ENCODE results near the gene WDR48. TPM values are rescaled to one million over a fixed set of nuclear protein-coding genes. Genes with fewer than 3 reads are reported as not detected.

Gene WDR48
- total RNA-seq, 2 experiments from 2014 or later, result 33.2 to 34.7 TPM

DNA sequence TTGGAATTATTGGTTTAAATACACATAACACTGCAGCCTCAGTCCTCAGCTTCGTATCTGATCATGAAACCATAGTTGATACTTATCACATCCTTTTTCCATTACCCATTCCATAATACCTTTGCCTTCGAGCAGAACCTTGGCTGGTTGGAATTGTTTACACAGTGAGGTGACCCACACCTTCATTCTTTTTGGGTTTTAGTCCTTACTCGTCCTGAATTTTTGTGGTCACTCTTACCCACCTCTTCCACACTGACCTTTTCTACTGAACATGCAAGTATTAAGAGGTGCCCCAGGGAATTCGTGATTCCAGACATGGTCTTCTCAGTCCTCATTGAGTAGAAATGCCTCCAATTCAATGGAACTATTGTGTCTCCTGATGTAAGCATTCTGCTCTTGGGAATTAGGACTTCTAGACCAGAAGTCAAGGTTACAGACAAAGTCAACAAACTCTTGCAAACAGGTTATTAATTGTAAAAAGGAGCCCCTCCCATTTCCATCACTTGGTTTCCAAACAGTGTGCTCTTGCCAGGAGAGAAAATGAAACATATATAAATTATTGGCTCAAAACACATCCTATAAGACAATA, 37.8 kb upstream of the WDR48 start:
- Mint-ChIP-seq H3K27me3 (peaks cover 7% of the 10 kb centered on the region), H3K4me3 (no peak overlapping the region), H3K9me3 (no peaks in the 10 kb centered on the region), H3K4me1 (ENCODE audit: low read depth) (peaks cover 3% of the 10 kb centered on the region), H3K27ac (no peak overlapping the region), H3K36me3 (ENCODE audit: low read depth) (no peaks in the 10 kb centered on the region)
- DNase-seq, result no peak
- intact Hi-C loops (cut with micrococcal nuclease), result no loop called here
- POLR2A ChIA-PET, result interaction anchor here (0.6 to 0.7 kb wide), 2 partner anchors 27 to 150 kb away, joined by 3 read pairs; no protein-coding TSS in a partner anchor
- CTCF ChIA-PET, result interaction anchor here (2.7 kb wide), 1 partner anchor 14 kb away, joined by 10 read pairs; no protein-coding TSS in a partner anchor
- no peak for TF ChIP-seq CTCF (IDR thresholded peaks at IDR 0.05)
- ATAC-seq, result no peak

DNA sequence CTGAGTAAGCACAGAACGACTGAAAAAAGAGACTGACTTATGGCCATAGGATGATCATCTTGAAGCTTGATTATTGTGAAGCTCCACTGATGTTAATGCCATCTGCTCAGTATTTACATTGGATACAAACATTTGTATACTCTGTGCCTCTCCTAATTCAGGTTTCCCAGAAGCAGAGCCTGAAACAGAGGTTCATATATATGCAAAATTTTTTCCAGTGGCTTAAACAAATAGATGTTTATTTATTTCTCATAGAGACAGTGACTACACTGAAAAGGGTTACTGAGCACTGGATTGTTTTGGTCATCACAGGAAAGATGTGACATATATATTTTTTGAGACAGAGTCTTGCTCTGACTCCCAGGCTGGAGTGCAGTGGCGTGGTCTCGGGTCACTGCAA, 36.4 kb upstream of the WDR48 start:
- no peaks in the 10 kb centered on the region for H3K9me3 Mint-ChIP-seq
- no peak overlapping the region for H3K27ac Mint-ChIP-seq
- POLR2A ChIA-PET, result no interaction called here
- TF ChIP-seq CTCF (IDR thresholded peaks at IDR 0.05), result no peak
- CTCF ChIA-PET, result interaction anchor here (2.7 kb wide), 1 partner anchor 16 kb away, joined by 10 read pairs; no protein-coding TSS in a partner anchor
- no peaks in the 10 kb centered on the region for H3K36me3 Mint-ChIP-seq (ENCODE audit: low read depth)
- ATAC-seq, result no peak
- H3K27me3 Mint-ChIP-seq, result peaks cover 9% of the 10 kb centered on the region
- H3K4me3 Mint-ChIP-seq, result no peak overlapping the region
- DNase-seq, result no peak
- intact Hi-C loops (cut with micrococcal nuclease), result no loop called here
- H3K4me1 Mint-ChIP-seq (ENCODE audit: low read depth), result peaks cover 3% of the 10 kb centered on the region

- TF ChIP-seq CTCF (IDR thresholded peaks at IDR 0.05), result no peak
- intact Hi-C loops (cut with micrococcal nuclease), result no loop called here
- Mint-ChIP-seq H3K4me1 (ENCODE audit: low read depth) (no peaks in the 10 kb centered on the region), H3K27ac (no peak overlapping the region), H3K36me3 (ENCODE audit: low read depth) (no peaks in the 10 kb centered on the region), H3K9me3 (no peaks in the 10 kb centered on the region), H3K4me3 (no peak overlapping the region), H3K27me3 (peaks cover 9% of the 10 kb centered on the region)
- ChIA-PET CTCF (interaction anchor here (1.0 to 1.3 kb wide), 3 partner anchors 11 to 280 kb away, joined by 3 to 5 read pairs (median 4); no protein-coding TSS in a partner anchor), POLR2A (no interaction called here)
- ATAC-seq, result no peak
- DNase-seq, result no peak
Measured at GRCh38 chr3:39019299-39019698, 32.5 kb upstream of the WDR48 start.

DNA sequence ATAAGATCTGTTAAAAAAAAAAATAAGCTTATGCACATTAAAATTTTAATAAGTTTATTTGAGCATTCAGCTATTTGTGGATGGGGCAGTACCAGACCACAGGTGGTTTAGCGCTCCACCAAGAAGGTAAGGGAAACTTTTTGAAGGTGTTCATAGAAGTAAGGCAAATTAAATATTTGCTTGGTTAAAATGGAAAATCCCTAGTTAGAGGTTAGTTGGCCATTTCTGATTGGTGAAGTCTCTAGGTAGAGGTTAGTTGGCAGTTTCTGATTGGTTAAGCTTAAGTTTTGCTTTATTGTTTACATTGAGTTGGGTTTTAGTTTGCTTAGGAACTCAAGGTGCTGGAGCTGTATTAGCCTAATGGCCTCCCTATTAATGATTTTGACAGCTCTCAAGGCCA, 30.8 kb upstream of the WDR48 start:
- peaks cover 9% of the 10 kb centered on the region for H3K27me3 Mint-ChIP-seq
- ATAC-seq, result peak; percentile 24
- no peak overlapping the region for H3K4me3 Mint-ChIP-seq
- no peak overlapping the region for H3K27ac Mint-ChIP-seq
- ChIA-PET POLR2A (interaction anchor here (0.6 to 0.7 kb wide), 2 partner anchors 268 to 1204 kb away, joined by 3 read pairs; no protein-coding TSS in a partner anchor), CTCF (interaction anchor here (0.7 to 2.1 kb wide), 4 partner anchors 8 to 375 kb away, joined by 3 to 6 read pairs (median 4); no protein-coding TSS in a partner anchor)
- peak; percentile 4 for DNase-seq
- no peaks in the 10 kb centered on the region for H3K9me3 Mint-ChIP-seq
- no peak for TF ChIP-seq CTCF (IDR thresholded peaks at IDR 0.05)
- intact Hi-C loops (cut with micrococcal nuclease), result no loop called here
- no peaks in the 10 kb centered on the region for H3K36me3 Mint-ChIP-seq (ENCODE audit: low read depth)
- no peaks in the 10 kb centered on the region for H3K4me1 Mint-ChIP-seq (ENCODE audit: low read depth)
